ENCODE data around the gene SAFB. TPM values are rescaled to one million over a fixed set of nuclear protein-coding genes. Genes with fewer than 3 reads are reported as not detected.

SAFB gene
- total RNA-seq, 2 donors from 2014 or later = 119 to 124 TPM

- ATAC-seq (replicated peaks) = no peak
- peak overlapping the region; percentile 38 for H3K4me3 Mint-ChIP-seq
- no peaks in the 10 kb centered on the region for H3K9me3 Mint-ChIP-seq
Measured at GRCh38 chr19:5627395-5627904, 4.6 kb downstream of the SAFB start.

DNA sequence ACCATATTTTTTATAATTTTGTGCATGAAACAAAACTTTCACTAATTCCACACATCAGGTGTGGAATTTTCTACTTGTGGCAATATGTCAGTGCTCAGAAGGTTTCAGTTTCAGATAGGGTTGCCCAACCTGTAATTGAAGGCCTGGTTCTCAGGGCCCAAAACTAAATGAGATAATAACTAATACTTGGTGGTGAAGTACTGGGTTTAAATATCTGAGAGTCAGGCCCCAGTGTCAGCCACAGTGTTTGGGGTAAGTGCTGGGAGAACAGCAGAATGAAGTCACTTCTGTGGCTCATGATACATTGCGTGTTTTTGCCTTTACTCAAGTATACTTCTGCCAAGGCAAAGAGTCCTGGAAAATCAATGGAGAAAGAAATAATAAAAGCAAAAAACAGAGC is 5.6 kb downstream of the SAFB start:
- Mint-ChIP-seq H3K27me3 (no peaks in the 10 kb centered on the region), H3K27ac (no peak overlapping the region), H3K36me3 (ENCODE audit: low read depth) (peaks cover 100% of the 10 kb centered on the region), H3K4me1 (peaks cover 48% of the 10 kb centered on the region), H3K9me3 (no peaks in the 10 kb centered on the region), H3K4me3 (peak overlapping the region; percentile 38)
- ATAC-seq (replicated peaks) = peak; percentile 38

More at GRCh38 chr19:5627395-5627904, 4.6 kb downstream of the SAFB start:
- Mint-ChIP-seq H3K4me1 (peaks cover 47% of the 10 kb centered on the region), H3K36me3 (ENCODE audit: low read depth) (peaks cover 100% of the 10 kb centered on the region), H3K27ac (peak overlapping the region; percentile 52), H3K27me3 (no peaks in the 10 kb centered on the region)

DNA sequence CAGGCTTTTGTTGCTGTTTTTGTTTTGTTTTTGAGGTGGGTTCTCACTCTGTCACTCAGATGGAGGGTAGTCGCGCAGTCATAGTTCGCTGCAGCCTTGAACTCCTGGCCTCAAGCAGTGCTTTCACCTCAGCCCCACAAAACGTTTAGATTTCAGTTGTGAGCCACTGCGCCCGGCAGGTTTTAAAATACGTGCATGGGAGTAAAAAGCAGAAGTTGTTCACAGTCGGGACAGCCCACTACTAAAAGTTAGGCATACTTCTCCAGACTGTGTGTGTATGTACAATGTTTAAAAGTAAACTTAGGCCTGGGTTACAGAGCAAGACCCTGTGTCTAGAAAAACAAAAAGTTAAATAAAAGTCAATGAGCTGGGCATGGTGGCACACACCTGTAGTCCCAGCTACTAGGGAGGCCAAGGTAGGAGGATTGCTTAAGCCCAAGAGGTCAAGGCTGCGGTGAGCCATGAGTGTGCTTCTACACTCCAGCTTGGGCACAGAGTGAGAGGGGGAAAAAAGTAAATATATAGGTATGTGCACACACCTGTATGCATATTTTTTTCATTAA is 6.1 kb downstream of the SAFB start:
- Mint-ChIP-seq H3K36me3 (ENCODE audit: low read depth) (peaks cover 96% of the 10 kb centered on the region), H3K4me3 (peak overlapping the region; percentile 38), H3K27ac (no peak overlapping the region), H3K9me3 (no peaks in the 10 kb centered on the region), H3K4me1 (peaks cover 48% of the 10 kb centered on the region), H3K27me3 (no peaks in the 10 kb centered on the region)
- no peak for ATAC-seq (replicated peaks)

DNA sequence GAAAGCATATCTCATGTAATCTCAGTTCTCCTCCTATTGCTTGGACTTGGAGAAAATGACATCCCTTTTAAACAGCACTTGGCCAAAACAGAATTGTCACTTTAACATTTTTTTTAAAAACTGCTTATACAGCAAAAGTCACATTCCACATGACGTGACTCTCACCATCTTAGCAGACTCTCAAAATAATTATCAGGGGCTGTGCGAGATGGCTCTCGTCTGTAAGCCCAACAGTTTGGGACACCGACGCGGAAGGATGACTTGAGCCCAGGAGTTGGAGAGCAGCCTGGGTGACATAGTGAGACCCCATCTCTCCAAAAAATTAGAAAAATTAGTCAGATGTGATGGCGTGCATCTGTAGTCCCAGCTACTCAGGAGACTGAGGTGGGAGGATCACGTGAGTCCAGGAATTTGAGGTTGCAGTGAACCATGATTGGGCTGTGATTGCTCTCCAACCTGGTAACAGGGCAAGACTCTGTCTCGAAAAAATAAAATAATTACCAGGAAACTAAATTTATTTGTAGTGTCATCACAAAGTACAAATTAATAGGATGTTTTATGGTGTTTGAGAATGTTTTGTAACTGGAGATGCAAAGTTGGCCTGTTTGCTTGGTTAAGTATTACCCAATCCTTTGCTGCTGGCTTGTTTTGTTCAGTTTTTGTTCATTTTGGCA is 8.8 kb downstream of the SAFB start:
- ATAC-seq (replicated peaks) = no peak
- Mint-ChIP-seq H3K4me1 (peaks cover 36% of the 10 kb centered on the region), H3K36me3 (ENCODE audit: low read depth) (peaks cover 96% of the 10 kb centered on the region), H3K4me3 (peak overlapping the region; percentile 10), H3K9me3 (no peaks in the 10 kb centered on the region), H3K27ac (no peak overlapping the region), H3K27me3 (no peaks in the 10 kb centered on the region)

GRCh38 chr19:5632241-5632612 is 9.3 kb downstream of the SAFB start:
- Mint-ChIP-seq H3K9me3 (no peaks in the 10 kb centered on the region), H3K27me3 (no peaks in the 10 kb centered on the region), H3K27ac (no peak overlapping the region), H3K4me3 (peak overlapping the region; percentile 10), H3K4me1 (peaks cover 36% of the 10 kb centered on the region), H3K36me3 (ENCODE audit: low read depth) (peaks cover 93% of the 10 kb centered on the region)
- ATAC-seq (replicated peaks) = no peak

DNA sequence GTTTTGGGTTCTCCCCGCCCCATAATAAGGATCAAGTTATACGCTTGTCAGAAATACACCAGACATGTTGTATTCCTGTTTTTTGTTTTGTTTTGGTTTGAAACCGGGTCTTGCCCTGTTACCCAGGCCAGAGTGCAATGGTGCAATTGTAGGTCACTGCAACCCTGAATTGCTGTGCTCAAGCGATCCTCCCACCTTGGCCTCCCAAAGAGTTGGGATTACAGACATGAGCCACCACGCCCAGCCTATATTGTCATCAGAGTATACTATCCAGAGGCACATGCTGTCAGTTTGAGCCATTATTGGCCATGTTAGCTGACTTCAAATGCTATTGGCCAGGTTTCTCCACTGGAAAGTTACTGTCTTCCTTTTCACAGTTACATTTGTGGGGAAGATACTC is 9.8 kb downstream of the SAFB start:
- H3K27ac Mint-ChIP-seq = no peak overlapping the region
- H3K9me3 Mint-ChIP-seq = no peaks in the 10 kb centered on the region
- no peaks in the 10 kb centered on the region for H3K27me3 Mint-ChIP-seq
- H3K4me3 Mint-ChIP-seq = peak overlapping the region; percentile 10
- peaks cover 93% of the 10 kb centered on the region for H3K36me3 Mint-ChIP-seq (ENCODE audit: low read depth)
- H3K4me1 Mint-ChIP-seq = peaks cover 33% of the 10 kb centered on the region
- no peak for ATAC-seq (replicated peaks)

DNA sequence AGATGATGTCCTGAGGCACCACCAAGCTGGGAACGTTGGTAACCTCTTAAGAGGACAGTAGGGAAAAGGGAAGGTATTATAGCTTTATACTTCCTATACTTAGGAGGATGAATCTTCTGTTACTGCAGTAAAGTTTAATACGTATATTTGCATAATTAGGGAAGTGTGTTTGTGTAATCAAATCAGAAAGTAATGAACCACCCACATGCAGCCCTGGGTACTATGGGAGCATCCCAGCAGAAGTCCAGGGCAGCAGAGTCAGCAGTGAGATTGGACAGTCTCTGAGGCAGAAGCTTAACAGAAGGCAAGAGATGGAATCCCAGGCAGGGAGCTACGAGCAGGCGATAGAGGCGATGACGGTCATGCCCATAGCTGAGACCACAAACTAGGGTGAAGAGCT is 12.5 kb downstream of the SAFB start:
- peaks cover 24% of the 10 kb centered on the region for H3K4me1 Mint-ChIP-seq
- H3K27me3 Mint-ChIP-seq = no peaks in the 10 kb centered on the region
- no peaks in the 10 kb centered on the region for H3K9me3 Mint-ChIP-seq
- no peak for ATAC-seq (replicated peaks)
- H3K4me3 Mint-ChIP-seq = no peak overlapping the region
- H3K36me3 Mint-ChIP-seq (ENCODE audit: low read depth) = peaks cover 92% of the 10 kb centered on the region
- H3K27ac Mint-ChIP-seq = peak overlapping the region; percentile 42

GRCh38 chr19:5637971-5638370 is 15.1 kb downstream of the SAFB start:
- Mint-ChIP-seq H3K27ac (no peak overlapping the region), H3K9me3 (no peaks in the 10 kb centered on the region), H3K4me1 (peaks cover 11% of the 10 kb centered on the region), H3K4me3 (no peak overlapping the region), H3K36me3 (ENCODE audit: low read depth) (peaks cover 92% of the 10 kb centered on the region), H3K27me3 (no peaks in the 10 kb centered on the region)
- ATAC-seq (replicated peaks) = no peak

GRCh38 chr19:5641171-5641570 is 18.3 kb downstream of the SAFB start:
- Mint-ChIP-seq H3K36me3 (ENCODE audit: low read depth) (peaks cover 96% of the 10 kb centered on the region), H3K9me3 (no peaks in the 10 kb centered on the region), H3K4me1 (peaks cover 4% of the 10 kb centered on the region), H3K27ac (peak overlapping the region; percentile 21), H3K27me3 (no peaks in the 10 kb centered on the region), H3K4me3 (no peak overlapping the region)
- ATAC-seq (replicated peaks) = no peak

- H3K27me3 Mint-ChIP-seq = no peaks in the 10 kb centered on the region
- no peak overlapping the region for H3K4me3 Mint-ChIP-seq
- ATAC-seq (replicated peaks) = no peak
- H3K36me3 Mint-ChIP-seq (ENCODE audit: low read depth) = peaks cover 99% of the 10 kb centered on the region
- H3K9me3 Mint-ChIP-seq = no peaks in the 10 kb centered on the region
- no peak overlapping the region for H3K27ac Mint-ChIP-seq
- peaks cover 4% of the 10 kb centered on the region for H3K4me1 Mint-ChIP-seq
Measured at GRCh38 chr19:5642204-5642603, 19.3 kb downstream of the SAFB start.

DNA sequence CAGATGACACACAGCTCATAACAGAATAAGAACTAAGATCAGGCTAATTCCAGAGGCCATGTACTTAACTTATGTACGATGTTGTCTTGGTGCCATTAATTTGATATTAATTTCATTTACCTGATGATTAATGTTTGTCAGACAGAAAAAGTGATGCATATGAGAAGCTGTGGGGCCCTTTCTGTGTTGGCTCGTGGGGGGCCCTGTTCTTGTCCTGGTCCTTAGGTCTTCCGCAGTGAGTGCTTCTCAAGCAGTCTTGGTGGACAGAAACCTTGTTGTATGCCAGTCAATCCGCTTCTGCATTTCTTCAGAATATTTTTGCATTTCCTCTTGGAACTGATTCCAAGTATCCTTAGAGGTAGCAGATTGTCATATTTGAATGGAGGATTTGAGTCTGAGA is 20.2 kb downstream of the SAFB start:
- Mint-ChIP-seq H3K27me3 (no peaks in the 10 kb centered on the region), H3K4me1 (peaks cover 4% of the 10 kb centered on the region), H3K9me3 (no peaks in the 10 kb centered on the region), H3K4me3 (no peak overlapping the region), H3K27ac (no peak overlapping the region), H3K36me3 (ENCODE audit: low read depth) (peaks cover 99% of the 10 kb centered on the region)
- ATAC-seq (replicated peaks) = no peak

- Mint-ChIP-seq H3K9me3 (no peaks in the 10 kb centered on the region), H3K4me3 (no peak overlapping the region), H3K27me3 (no peaks in the 10 kb centered on the region), H3K27ac (no peak overlapping the region), H3K36me3 (ENCODE audit: low read depth) (peaks cover 97% of the 10 kb centered on the region), H3K4me1 (peaks cover 4% of the 10 kb centered on the region)
- no peak for ATAC-seq (replicated peaks)
Measured at GRCh38 chr19:5644037-5644436, 21.2 kb downstream of the SAFB start.

DNA sequence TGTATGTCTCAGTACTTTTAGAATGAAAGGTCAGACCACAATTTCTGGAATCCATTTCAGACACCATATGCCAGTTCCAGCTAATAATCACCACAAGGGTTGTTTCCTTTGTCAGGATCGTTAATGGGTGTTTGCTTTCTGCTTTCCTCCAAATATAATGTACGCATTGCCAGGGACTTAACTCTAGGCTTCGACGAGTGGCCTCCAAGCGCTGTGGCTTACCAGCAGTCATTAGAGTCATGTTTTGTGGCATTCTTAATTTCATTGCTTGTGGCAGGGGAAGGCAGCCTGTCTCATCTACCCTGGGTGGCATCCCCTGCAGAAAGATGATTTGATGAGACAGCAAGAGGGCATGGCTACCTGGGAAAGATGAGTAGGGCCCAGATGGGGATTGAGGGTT is 22.5 kb downstream of the SAFB start:
- no peak overlapping the region for H3K4me3 Mint-ChIP-seq
- peaks cover 4% of the 10 kb centered on the region for H3K4me1 Mint-ChIP-seq
- H3K36me3 Mint-ChIP-seq (ENCODE audit: low read depth) = peaks cover 96% of the 10 kb centered on the region
- no peak overlapping the region for H3K27ac Mint-ChIP-seq
- H3K27me3 Mint-ChIP-seq = no peaks in the 10 kb centered on the region
- no peak for ATAC-seq (replicated peaks)
- no peaks in the 10 kb centered on the region for H3K9me3 Mint-ChIP-seq

- Mint-ChIP-seq H3K9me3 (no peaks in the 10 kb centered on the region), H3K4me3 (no peak overlapping the region), H3K27ac (peak overlapping the region; percentile 5), H3K27me3 (no peaks in the 10 kb centered on the region), H3K36me3 (ENCODE audit: low read depth) (peaks cover 96% of the 10 kb centered on the region), H3K4me1 (peaks cover 4% of the 10 kb centered on the region)
- ATAC-seq (replicated peaks) = no peak
Measured at GRCh38 chr19:5646703-5647102, 23.8 kb downstream of the SAFB start.

DNA sequence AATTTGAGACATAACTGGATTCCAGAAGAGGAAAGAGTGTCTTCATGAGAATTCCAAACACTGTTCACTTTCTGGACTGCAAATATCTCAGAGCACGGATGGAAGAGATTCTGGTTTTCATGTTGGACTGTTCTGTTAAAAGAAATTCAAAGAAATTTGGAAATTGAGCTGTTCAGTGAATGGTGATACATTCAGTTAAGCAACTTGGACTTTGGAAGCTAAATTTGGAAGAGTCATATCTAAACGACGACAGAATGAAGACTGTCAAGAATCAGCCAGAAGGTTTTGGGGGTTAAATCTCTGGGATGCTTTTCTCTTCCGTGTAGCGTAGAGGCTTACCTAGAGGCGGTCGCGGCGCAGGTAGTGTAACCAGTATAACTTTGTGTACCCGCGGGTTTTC is 25.6 kb downstream of the SAFB start:
- no peaks in the 10 kb centered on the region for H3K27me3 Mint-ChIP-seq
- H3K4me3 Mint-ChIP-seq = no peak overlapping the region
- no peaks in the 10 kb centered on the region for H3K9me3 Mint-ChIP-seq
- no peak for ATAC-seq (replicated peaks)
- peaks cover 96% of the 10 kb centered on the region for H3K36me3 Mint-ChIP-seq (ENCODE audit: low read depth)
- H3K4me1 Mint-ChIP-seq = peaks cover 4% of the 10 kb centered on the region
- H3K27ac Mint-ChIP-seq = peak overlapping the region; percentile 26

Measured in activated T-helper 17 cell treated with anti-CD3 and anti-CD28 coated beads, Interleukin-2, amount 50 U/mL, for 72 hours (primary cell).